Regular cardiac myocyte (primary cell): ENCODE measurements around the gene DDX56. TPM values are rescaled to one million over a fixed set of nuclear protein-coding genes. Genes with fewer than 3 reads are reported as not detected.

Experiments
- total RNA-seq: library from RNA; depleted of rRNA; stranded (reverse); fragments of >200 nt; gene quantifications from 2 replicates; pipeline ENCODE4 v1.2.3, GENCODE V29; 2014

The DDX56 gene, protein sequence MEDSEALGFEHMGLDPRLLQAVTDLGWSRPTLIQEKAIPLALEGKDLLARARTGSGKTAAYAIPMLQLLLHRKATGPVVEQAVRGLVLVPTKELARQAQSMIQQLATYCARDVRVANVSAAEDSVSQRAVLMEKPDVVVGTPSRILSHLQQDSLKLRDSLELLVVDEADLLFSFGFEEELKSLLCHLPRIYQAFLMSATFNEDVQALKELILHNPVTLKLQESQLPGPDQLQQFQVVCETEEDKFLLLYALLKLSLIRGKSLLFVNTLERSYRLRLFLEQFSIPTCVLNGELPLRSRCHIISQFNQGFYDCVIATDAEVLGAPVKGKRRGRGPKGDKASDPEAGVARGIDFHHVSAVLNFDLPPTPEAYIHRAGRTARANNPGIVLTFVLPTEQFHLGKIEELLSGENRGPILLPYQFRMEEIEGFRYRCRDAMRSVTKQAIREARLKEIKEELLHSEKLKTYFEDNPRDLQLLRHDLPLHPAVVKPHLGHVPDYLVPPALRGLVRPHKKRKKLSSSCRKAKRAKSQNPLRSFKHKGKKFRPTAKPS
- 48.8 and 83.2 TPM in 2 replicates for total RNA-seq

DNA sequence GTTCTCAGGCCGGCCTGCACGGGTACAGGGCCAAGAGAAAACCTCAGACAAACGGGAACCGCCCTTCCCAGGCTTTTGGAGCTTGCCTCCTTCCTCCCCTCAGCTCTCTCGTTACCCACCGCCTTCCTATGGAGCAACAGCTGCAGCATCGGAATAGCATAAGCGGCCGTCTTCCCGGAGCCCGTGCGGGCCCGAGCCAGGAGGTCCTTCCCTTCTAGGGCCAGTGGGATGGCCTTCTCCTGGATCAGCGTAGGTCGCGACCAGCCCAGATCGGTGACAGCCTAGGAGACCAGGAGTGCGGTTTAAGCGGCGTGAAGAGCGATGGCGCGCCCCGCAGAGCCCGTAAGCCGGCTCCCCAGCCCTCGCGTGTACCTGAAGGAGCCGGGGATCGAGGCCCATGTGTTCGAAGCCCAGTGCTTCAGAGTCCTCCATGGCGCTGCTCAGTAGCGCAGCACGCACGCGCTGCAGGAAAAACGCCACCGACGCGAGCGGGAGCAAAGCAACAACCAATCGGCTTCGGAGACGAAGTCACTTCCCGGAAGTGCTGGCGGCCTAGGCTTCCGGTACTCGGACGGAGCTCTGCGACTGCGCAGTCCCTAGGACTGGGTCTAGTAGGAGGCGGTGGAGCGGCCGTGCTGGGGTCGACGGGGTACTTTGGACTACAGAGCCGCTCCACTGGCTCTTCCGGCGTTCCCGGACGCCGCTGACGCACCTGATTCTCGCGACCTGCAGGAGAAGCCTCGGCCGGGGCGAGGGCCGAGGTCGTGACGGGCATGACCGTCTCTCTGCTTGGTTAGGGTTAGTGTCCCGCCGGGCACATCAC, at the start of gene DDX56:
DDX56 (minus strand) TSS at position 445 of the 823 bp plus-strand sequence; CDS start at position 432, 13 bp downstream.

DNA sequence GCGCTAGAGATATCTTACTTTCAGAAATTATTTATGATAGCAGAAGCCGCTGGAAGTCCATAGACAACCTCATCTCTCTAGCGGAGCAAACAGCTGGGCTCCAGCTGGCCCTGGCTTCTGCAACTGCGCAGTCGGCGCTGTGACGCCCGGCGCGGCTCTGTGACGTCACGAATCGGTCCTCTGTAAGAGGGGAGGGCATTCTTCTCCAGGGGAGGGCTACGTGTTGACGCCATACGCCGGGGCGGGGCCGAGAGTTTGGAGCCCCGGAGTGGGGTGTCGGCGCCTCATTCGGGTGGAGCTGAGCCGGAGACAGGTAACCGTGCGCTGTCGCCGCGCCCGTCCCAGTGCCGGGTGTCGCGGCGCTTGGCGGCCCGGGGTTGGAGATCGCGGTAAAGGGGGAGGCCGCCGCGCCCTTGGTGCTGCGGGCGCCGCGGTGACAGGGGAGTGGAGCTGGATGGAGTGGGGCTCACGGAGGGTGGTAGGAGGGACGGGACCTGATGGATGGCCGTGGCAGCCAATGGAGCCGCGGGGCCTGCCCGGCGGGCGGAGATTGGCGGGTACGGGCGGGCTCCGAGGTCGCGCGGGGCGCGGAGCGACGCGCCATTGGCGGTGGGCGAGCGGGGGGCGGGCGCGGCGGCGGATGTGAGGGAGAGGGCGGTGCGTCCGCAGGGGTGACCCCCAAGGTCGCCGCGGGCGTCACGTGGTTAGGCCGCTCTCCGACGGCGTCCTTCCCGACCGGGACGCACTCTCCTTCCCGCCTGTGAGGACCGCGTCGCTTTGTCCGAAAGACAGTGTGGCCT, 32.8 kb upstream of the DDX56 start, which contains the start of gene OGDH:
OGDH (plus strand) TSS at position 287 of the 800 bp plus-strand sequence. CDS start 17,717 bp downstream, outside the sequence.

DNA sequence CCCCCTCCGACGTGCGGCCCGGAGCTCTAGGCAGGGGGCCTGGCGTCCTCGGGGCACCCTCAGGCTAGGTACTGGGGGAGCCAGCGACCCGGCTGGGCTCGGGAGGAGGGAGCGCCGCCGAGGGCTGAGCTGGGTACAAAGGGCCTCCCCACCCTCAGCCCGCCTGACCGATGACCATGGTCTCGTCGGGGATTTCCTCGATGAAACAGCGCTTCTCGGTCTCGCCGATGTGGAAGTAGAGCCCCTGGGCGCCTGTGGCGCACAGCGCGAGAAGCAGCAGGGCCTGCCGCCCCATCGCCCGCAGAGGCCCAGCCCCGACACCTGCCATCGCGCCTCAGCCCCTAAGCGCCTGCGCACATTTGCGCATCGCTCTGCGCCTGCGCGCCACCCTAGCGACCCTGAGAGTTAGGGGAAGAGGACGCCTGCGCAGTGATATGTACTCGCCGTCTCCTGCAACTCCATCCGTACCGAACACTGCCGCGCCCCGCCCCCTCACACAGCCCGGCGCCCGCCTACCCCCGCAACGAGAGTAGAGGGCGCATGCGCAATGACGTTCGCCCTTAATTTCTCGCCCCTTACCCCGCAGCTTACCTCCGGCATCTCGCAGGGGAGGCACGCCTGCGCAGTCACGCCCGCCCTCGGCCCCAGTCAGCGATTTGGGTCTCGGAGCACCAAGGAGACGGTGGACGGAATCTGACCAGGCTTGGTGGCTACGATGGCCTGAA, 8.3 kb upstream of the DDX56 start, which contains the start of gene TMED4:
TMED4 (minus strand) TSS at position 353 of the 725 bp plus-strand sequence; CDS start at position 328, 25 bp downstream.

DNA sequence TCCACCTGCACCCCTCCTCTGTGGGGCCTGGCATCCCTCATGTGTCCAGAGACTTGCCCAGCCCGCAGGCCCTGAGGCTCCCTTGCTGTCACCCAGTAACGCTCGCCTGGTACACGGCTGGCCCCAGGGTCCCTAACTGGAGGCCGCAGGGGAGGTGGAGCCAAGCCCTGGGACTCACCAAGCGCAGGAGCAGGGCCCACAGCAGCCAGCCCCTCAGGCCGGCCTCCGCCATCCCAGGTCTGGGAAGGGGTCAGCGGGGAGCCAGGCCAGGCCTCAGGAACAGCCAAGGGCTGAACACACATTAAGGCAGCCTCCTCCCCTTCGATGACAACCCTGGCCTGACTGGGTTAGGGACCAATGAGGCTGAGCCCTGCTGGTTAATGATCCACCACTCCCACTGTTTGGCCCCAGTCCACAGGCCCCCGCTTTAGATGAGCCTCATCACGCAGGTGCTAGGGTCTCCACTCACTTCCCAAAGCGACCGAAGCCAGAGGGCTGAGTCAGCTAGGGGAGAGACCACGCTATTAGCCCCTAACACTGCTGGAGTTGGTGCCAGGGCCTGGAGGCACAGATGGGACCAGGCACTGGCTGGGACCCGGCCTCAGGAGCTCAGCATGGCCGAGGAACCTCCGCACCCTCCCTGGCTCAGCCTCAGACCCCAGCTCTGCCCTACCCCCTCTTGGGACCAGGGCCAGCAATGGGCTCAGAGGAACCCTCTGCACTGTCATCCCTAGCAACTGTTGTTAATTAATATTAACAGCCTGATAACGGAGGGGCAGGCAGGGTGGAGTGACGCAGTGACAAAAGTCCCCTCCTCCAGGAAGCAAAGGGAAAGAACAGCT, 32.5 kb downstream of the DDX56 start, which contains the start of gene NPC1L1:
NPC1L1 (minus strand) TSS at position 303 of the 842 bp plus-strand sequence; CDS start at position 232, 71 bp downstream.

Other genes starting within 250 kb of the DDX56 start
- 0.19 and 0.28 TPM in 2 replicates for gene CAMK2B, start 248.3 kb downstream of the DDX56 start, total RNA-seq
- gene NUDCD3, start 83.2 kb downstream of the DDX56 start, total RNA-seq: 74.1 and 77.6 TPM in 2 replicates
- under 0.01 TPM in 2 replicates for gene NPC1L1, start 32.6 kb downstream of the DDX56 start, total RNA-seq
- gene TMED4, start 8.3 kb upstream of the DDX56 start, total RNA-seq: 96.8 and 235 TPM in 2 replicates
- 75.8 and 102 TPM in 2 replicates for gene OGDH, start 32.7 kb upstream of the DDX56 start, total RNA-seq
- 5.0 and 11.0 TPM in 2 replicates for gene ZMIZ2, start 174.9 kb upstream of the DDX56 start, total RNA-seq
- gene PPIA, start 222.8 kb upstream of the DDX56 start, total RNA-seq: 2,035 and 2,476 TPM in 2 replicates